SK-N-SH (cell line): ENCODE data around the gene ARHGEF4. TPM values are rescaled to one million over a fixed set of nuclear protein-coding genes. Genes with fewer than 3 reads are reported as not detected.

Experiments
- CTCF ChIA-PET: fragments of 300-600, 350-600 bp; formaldehyde crosslinking; extraction: SDS; loops from one replicate; lab custom pipeline; 2021; lab: Yijun Ruan, JAX
- POLR2A ChIA-PET: fragments of 350-600 bp; sonication (Branson Sonifier 250); formaldehyde crosslinking; extraction: SDS; loops from one replicate; lab custom pipeline; 2020; ENCODE audit warnings: antibody characterized with exemption, inconsistent platforms; lab: Yijun Ruan, JAX
- DNase-seq: peaks from one replicate; pipeline ENCODE4 v3.0.0; 2012
- H2AFZ ChIP-seq: fragments of 200-600 bp; sonication (generic); 2 replicates; pipeline ENCODE4 v1.8.1; 2016; ENCODE audit warnings: antibody characterized with exemption, mild to moderate bottlenecking, low read depth
- H3F3A ChIP-seq: fragments of 200-600 bp; sonication (generic); replicated peaks from 2 replicates; pipeline ENCODE3; 2016; ENCODE audit warnings: antibody characterized with exemption, mild to moderate bottlenecking; ENCODE audit not compliant: insufficient read depth
- H3K27ac ChIP-seq, 2 experiments: fragments of 200-500 bp in 1 of 2; fragments of 200-600 bp in 1 of 2; sonication (Bioruptor generic) in 1 of 2; sonication (generic), shearing (Covaris generic) in 1 of 2; 2 replicates each; pipeline versions ENCODE4 v1.5.1 to v1.6.1; 2014 to 2016; ENCODE audit warnings: low read depth in 2 of 2, inconsistent platforms in 1 of 2, low read length in 1 of 2, mild to moderate bottlenecking in 1 of 2, mixed read lengths in 1 of 2
- H3K27me3 ChIP-seq: fragments of 200-600 bp; sonication (generic), shearing (Covaris generic); 2 replicates; pipeline ENCODE4 v1.6.1; 2016; ENCODE audit warnings: mixed run types; ENCODE audit not compliant: insufficient read depth
- H3K36me3 ChIP-seq, 2 experiments: fragments of 200-500 bp in 1 of 2; fragments of 200-600 bp in 1 of 2; sonication (Bioruptor generic) in 1 of 2; sonication (generic) in 1 of 2; replicated peaks in 1 of 2; 2 replicates each; pipeline versions ENCODE3 to v1.5.1; 2014 to 2016; ENCODE audit warnings: low read length in 1 of 2, mild to moderate bottlenecking in 1 of 2; ENCODE audit not compliant: insufficient read depth in 2 of 2, control insufficient read depth in 1 of 2
- H3K4me1 ChIP-seq, 2 experiments: fragments of 200-500 bp in 1 of 2; fragments of 200-600 bp in 1 of 2; sonication (Bioruptor generic) in 1 of 2; sonication (generic), shearing (Covaris generic) in 1 of 2; 2 replicates each; pipeline versions ENCODE4 v1.5.1 to v1.6.1; 2014 to 2016; ENCODE audit warnings: low read depth in 1 of 2, low read length in 1 of 2, mixed run types in 1 of 2; ENCODE audit not compliant: insufficient read depth in 2 of 2, control insufficient read depth in 1 of 2
- H3K4me2 ChIP-seq: fragments of 200-600 bp; sonication (generic), shearing (Covaris generic); 2 replicates; pipeline ENCODE4 v1.6.1; 2017; ENCODE audit warnings: mixed run types
- H3K4me3 ChIP-seq, 2 experiments: fragments of 200-500 bp in 1 of 2; fragments of 200-600 bp in 1 of 2; sonication (Bioruptor generic) in 1 of 2; sonication (generic), shearing (Covaris generic) in 1 of 2; 2 replicates each; pipeline versions ENCODE4 v1.5.1 to v1.8.1; 2014 to 2016; ENCODE audit warnings: low read depth in 2 of 2, inconsistent platforms in 1 of 2, low read length in 1 of 2, mild to moderate bottlenecking in 1 of 2, mixed read lengths in 1 of 2, moderate library complexity in 1 of 2
- H3K79me2 ChIP-seq: fragments of 200-600 bp; sonication (generic); 2 replicates; pipeline ENCODE4 v1.8.1; 2017; ENCODE audit warnings: mild to moderate bottlenecking; ENCODE audit not compliant: insufficient read depth
- H3K9ac ChIP-seq: fragments of 200-600 bp; sonication (generic); 2 replicates; pipeline ENCODE4 v1.6.1; 2017; ENCODE audit warnings: mixed run types
- H3K9me2 ChIP-seq: fragments of 200-600 bp; sonication (generic); 2 replicates; pipeline ENCODE4 v1.6.1; 2017; ENCODE audit warnings: mixed run types
- H3K9me3 ChIP-seq: fragments of 200-600 bp; sonication (generic); 2 replicates; pipeline ENCODE4 v1.6.1; 2017; ENCODE audit warnings: mixed run types, mild to moderate bottlenecking, moderate library complexity
- H4K20me1 ChIP-seq: fragments of 200-600 bp; sonication (generic); 2 replicates; pipeline ENCODE4 v1.6.1; 2017; ENCODE audit warnings: mild to moderate bottlenecking, mixed run types; ENCODE audit not compliant: insufficient read depth
- CHD2 ChIP-seq: fragments of 150-350 bp; IDR thresholded peaks from 2 replicates; pipeline ENCODE4 v1.6.1; 2018; ENCODE audit warnings: low read length; ENCODE audit not compliant: partially characterized antibody
- CTCF ChIP-seq: fragments of 200-600 bp; sonication (generic); IDR thresholded peaks from 2 replicates; pipeline ENCODE4 v1.6.1; 2017; ENCODE audit warnings: antibody characterized with exemption, mild to moderate bottlenecking, moderate library complexity
- EP300 ChIP-seq, 2 experiments: IDR thresholded peaks; 2 replicates each; pipeline versions ENCODE4 v1.4.0 to v1.6.1; 2012; ENCODE audit warnings: borderline replicate concordance in 1 of 2, low read depth in 1 of 2, low read length in 1 of 2
- EZH2phosphoT487 ChIP-seq: fragments of 200-600 bp; sonication (generic); IDR thresholded peaks from 2 replicates; pipeline ENCODE4 v1.6.1; 2017; ENCODE audit warnings: low read depth, mixed run types, mild to moderate bottlenecking, antibody characterized with exemption, moderate library complexity, borderline replicate concordance
- FOSL2 ChIP-seq: IDR thresholded peaks from 2 replicates; pipeline ENCODE4 v1.4.0; 2012; ENCODE audit warnings: low read depth, mild to moderate bottlenecking, moderate library complexity, borderline replicate concordance
- GATA2 ChIP-seq: sonication (generic); formaldehyde crosslinking; IDR thresholded peaks from 2 replicates; pipeline ENCODE4 v1.5.0; 2020; ENCODE audit warnings: mild to moderate bottlenecking, missing genetic modification reagents
- IRF3 ChIP-seq: fragments of 150-350 bp; IDR thresholded peaks from 2 replicates; pipeline ENCODE4 v1.6.1; 2016; ENCODE audit warnings: mild to moderate bottlenecking, low read depth, low read length
- NFIC ChIP-seq: IDR thresholded peaks from 2 replicates; pipeline ENCODE4 v1.4.0; 2012; ENCODE audit warnings: borderline replicate concordance
- NRF1 ChIP-seq: IDR thresholded peaks from 2 replicates; pipeline ENCODE4 v1.6.1; 2012; ENCODE audit warnings: low read depth, mild to moderate bottlenecking, low read length
- POLR2AphosphoS5 ChIP-seq: IDR thresholded peaks from 2 replicates; pipeline ENCODE4 v1.6.1; 2012; ENCODE audit warnings: low read depth, low read length
- RAD21 ChIP-seq: IDR thresholded peaks from 2 replicates; pipeline ENCODE4 v1.6.1; 2012; ENCODE audit warnings: mild to moderate bottlenecking, low read length
- RFX5 ChIP-seq: IDR thresholded peaks from 2 replicates; pipeline ENCODE4 v1.6.1; 2012; ENCODE audit warnings: mild to moderate bottlenecking, improper control_type of control experiment, low read length
- RXRA ChIP-seq: IDR thresholded peaks from 2 replicates; pipeline ENCODE4 v1.4.0; 2012; ENCODE audit warnings: low read depth, mild to moderate bottlenecking, borderline replicate concordance
- SMC3 ChIP-seq: IDR thresholded peaks from 2 replicates; pipeline ENCODE4 v1.6.1; 2012; ENCODE audit warnings: low read depth, low read length, improper control_type of control experiment
- TAF1 ChIP-seq: IDR thresholded peaks from 2 replicates; pipeline ENCODE4 v1.6.1; 2012; ENCODE audit warnings: low read depth, mild to moderate bottlenecking, low read length, moderate library complexity, borderline replicate concordance
- TCF12 ChIP-seq: IDR thresholded peaks from 2 replicates; pipeline ENCODE4 v1.4.0; 2012
- USF1 ChIP-seq: IDR thresholded peaks from 2 replicates; pipeline ENCODE4 v1.4.0; 2012; ENCODE audit warnings: low read depth, borderline replicate concordance
- USF2 ChIP-seq: fragments of 150-350 bp; IDR thresholded peaks from 2 replicates; pipeline ENCODE4 v1.6.1; 2017; ENCODE audit warnings: antibody characterized with exemption, low read length, low read depth, borderline replicate concordance
- WGBS: methylation state at CpG from one replicate; pipeline ENCODE4 v1.1.6; 2017; ENCODE audit warnings: low lambda C conversion rate; 5-methylcytosine and 5-hydroxymethylcytosine counted together
- polyA plus RNA-seq, 3 experiments: library from polyadenylated mRNA; depleted of rRNA; stranded (reverse); fragments of >200 nt; gene quantifications; 2 replicates each; pipeline ENCODE4 v1.2.3, GENCODE V29; 2012
- TF ChIP-seq, protein P1 (sequence below): IDR thresholded peaks from 2 replicates; pipeline ENCODE4 v1.4.0; 2012; ENCODE audit warnings: low read depth
- TF ChIP-seq, protein P2 (sequence below): IDR thresholded peaks from 2 replicates; pipeline ENCODE4 v1.4.0; 2012; ENCODE audit warnings: low read depth, borderline replicate concordance

Gene ARHGEF4
- polyA plus RNA-seq, 1 of the 3 experiments (the other 2 are of a cell fraction), result 2.3 TPM

- TF ChIP-seq RXRA, result no peak
- no peak for TF ChIP-seq RFX5
- TF ChIP-seq IRF3, result no peak
- TF ChIP-seq POLR2AphosphoS5, result no peak
- no peak for TF ChIP-seq USF1
- peak; percentile 37; the same call in 1 of the 2 replicates for TF ChIP-seq TCF12
- TF ChIP-seq EZH2phosphoT487, result no peak
- no peak for TF ChIP-seq TAF1
Measured at GRCh38 chr2:130824492-130825061, 12.1 kb upstream of the ARHGEF4 start (continued).

DNA sequence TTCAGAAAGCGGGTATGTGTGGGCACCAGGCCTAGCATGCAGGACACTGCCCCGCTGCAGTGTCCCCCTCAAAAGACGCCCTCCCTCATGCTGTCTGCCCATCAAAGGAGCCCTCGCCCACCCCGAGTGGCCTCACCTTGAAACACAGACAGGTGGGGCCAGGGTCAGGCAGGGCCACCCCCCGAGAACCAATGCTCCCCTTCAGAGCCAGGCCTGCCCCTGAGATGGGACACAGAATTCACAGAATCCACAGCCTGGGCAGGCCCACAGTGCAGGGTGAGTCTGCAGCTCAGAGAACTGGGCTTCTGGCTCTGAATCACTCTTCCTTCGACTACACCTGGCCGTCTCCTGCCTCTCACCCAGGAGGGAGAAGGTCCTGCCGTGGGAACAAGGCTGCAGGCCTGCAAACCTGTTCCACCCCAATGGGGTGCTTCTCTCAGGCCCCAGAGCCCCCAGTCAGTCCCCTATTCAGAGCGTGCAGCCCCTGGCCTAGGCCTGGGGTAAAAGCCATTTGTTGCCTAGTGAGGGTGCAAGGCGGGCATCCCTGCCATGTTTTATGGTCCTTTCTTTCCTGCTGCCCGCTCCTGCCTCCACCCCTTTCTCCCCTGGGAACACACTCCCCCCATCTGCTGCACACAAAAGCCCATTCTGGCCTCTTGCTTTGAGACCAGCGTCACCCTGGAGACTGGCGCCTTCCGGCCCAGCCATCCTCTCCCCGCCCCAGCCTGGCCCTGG, 11.3 kb upstream of the ARHGEF4 start:
- H3K9ac ChIP-seq, result no peak overlapping the region
- no peak overlapping the region for H3K4me2 ChIP-seq
- no peaks in the 10 kb centered on the region for H3K9me3 ChIP-seq
- 83% methylated on average over 12 of the region's 16 CpGs for WGBS
- ChIA-PET CTCF (interaction anchor here (0.7 to 6.9 kb wide), 5 partner anchors 12 to 51 kb away, joined by 3 to 57 read pairs (median 3); no protein-coding TSS in a partner anchor), POLR2A (no interaction called here)
- no peak for DNase-seq
- no peaks in the 10 kb centered on the region for H3K9me2 ChIP-seq
- no peaks in the 10 kb centered on the region for H3K36me3 ChIP-seq
- H3F3A ChIP-seq, result no peaks in the 10 kb centered on the region
- no peak overlapping the region for H3K4me3 ChIP-seq
- no peak overlapping the region for H3K27ac ChIP-seq
- H2AFZ ChIP-seq, result no peak overlapping the region
- no peaks in the 10 kb centered on the region for H3K27me3 ChIP-seq
- H4K20me1 ChIP-seq, result no peaks in the 10 kb centered on the region
- H3K79me2 ChIP-seq, result no peaks in the 10 kb centered on the region
- H3K4me1 ChIP-seq, result peaks cover 4% of the 10 kb centered on the region in 2 experiments; a peak in 2 of 4 replicates
- TF ChIP-seq, protein P1, sequence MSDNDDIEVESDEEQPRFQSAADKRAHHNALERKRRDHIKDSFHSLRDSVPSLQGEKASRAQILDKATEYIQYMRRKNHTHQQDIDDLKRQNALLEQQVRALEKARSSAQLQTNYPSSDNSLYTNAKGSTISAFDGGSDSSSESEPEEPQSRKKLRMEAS, result no peak
- TF ChIP-seq NFIC (no peak), GATA2 (CRISPR knock-in tag) (no peak), FOSL2 (no peak), RAD21 (no peak), CHD2 (no peak), SMC3 (no peak), CTCF (no peak), IRF3 (no peak), TCF12 (no peak), EP300 (IDR thresholded peaks at IDR 0.05; ENCODE audit: borderline replicate concordance in 1 of 2, low read depth in 1 of 2, low read length in 1 of 2) (no peak), POLR2AphosphoS5 (no peak), NRF1 (no peak), USF2 (no peak)
- TF ChIP-seq, protein P2, sequence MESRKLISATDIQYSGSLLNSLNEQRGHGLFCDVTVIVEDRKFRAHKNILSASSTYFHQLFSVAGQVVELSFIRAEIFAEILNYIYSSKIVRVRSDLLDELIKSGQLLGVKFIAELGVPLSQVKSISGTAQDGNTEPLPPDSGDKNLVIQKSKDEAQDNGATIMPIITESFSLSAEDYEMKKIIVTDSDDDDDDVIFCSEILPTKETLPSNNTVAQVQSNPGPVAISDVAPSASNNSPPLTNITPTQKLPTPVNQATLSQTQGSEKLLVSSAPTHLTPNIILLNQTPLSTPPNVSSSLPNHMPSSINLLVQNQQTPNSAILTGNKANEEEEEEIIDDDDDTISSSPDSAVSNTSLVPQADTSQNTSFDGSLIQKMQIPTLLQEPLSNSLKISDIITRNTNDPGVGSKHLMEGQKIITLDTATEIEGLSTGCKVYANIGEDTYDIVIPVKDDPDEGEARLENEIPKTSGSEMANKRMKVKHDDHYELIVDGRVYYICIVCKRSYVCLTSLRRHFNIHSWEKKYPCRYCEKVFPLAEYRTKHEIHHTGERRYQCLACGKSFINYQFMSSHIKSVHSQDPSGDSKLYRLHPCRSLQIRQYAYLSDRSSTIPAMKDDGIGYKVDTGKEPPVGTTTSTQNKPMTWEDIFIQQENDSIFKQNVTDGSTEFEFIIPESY, result no peak
